IMR-90 (cell line): ENCODE data around the gene RAP1GAP2. TPM values are rescaled to one million over a fixed set of nuclear protein-coding genes. Genes with fewer than 3 reads are reported as not detected.

Experiments
- ATAC-seq: fragments of 200-7000 bp; cut with Tn5 transposase; 2 replicates; pipeline ENCODE4 v1.9.1; 2020; ENCODE audit warnings: low read depth, mild to moderate bottlenecking, moderate library complexity
- BruUV-seq: library from RNA; stranded (reverse); fragments of 400-500 nt; replicated peaks from 2 replicates; lab custom pipeline; 2021; lab: Mats Ljungman, UMichigan
- CTCF ChIA-PET: fragments of 300-600 bp; formaldehyde crosslinking; extraction: SDS; loops from one replicate; lab custom pipeline; 2021; ENCODE audit warnings: antibody characterized with exemption; lab: Yijun Ruan, JAX
- POLR2A ChIA-PET: fragments of 300-600 bp; sonication (Branson Sonifier 250); formaldehyde crosslinking; loops from one replicate; lab custom pipeline; 2022; ENCODE audit warnings: antibody characterized with exemption; ENCODE audit not compliant: unreplicated experiment; lab: Charles Lee
- DNase-seq: peaks from one replicate; pipeline ENCODE4 v3.0.0; 2013
- H2AFZ ChIP-seq: replicated peaks from 2 replicates; pipeline ENCODE3; 2013; ENCODE audit warnings: low read length, mild to moderate bottlenecking; ENCODE audit not compliant: poor library complexity
- H2AK5ac ChIP-seq: 2 replicates; pipeline ENCODE4 v1.6.1; 2013; ENCODE audit warnings: low read depth, low read length, inconsistent platforms
- H2AK9ac ChIP-seq: replicated peaks from 2 replicates; pipeline ENCODE3; 2013; ENCODE audit warnings: mild to moderate bottlenecking, low read depth, low read length, moderate library complexity; ENCODE audit not compliant: poor library complexity
- H2BK120ac ChIP-seq: 2 replicates; pipeline ENCODE4 v1.6.1; 2013; ENCODE audit warnings: low read depth, low read length, inconsistent platforms
- H2BK15ac ChIP-seq: 3 replicates; pipeline ENCODE4 v1.6.1; 2013; ENCODE audit warnings: low read depth, low read length, inconsistent platforms
- H2BK20ac ChIP-seq: 2 replicates; pipeline ENCODE4 v1.6.1; 2013; ENCODE audit warnings: low read depth, mild to moderate bottlenecking, inconsistent platforms, low read length, moderate library complexity
- H2BK5ac ChIP-seq: 2 replicates; pipeline ENCODE4 v1.6.1; 2013; ENCODE audit warnings: mild to moderate bottlenecking, low read depth, low read length, inconsistent platforms; ENCODE audit not compliant: poor library complexity, severe bottlenecking
- H3K14ac ChIP-seq: replicated peaks from 2 replicates; pipeline ENCODE4 v1.6.1; 2013; ENCODE audit warnings: low read depth, low read length, inconsistent platforms
- H3K18ac ChIP-seq: 2 replicates; pipeline ENCODE4 v1.6.1; 2013; ENCODE audit warnings: low read depth, low read length, control low read depth
- H3K23ac ChIP-seq: 2 replicates; pipeline ENCODE4 v1.6.1; 2013; ENCODE audit warnings: low read depth, low read length, inconsistent platforms
- H3K27ac ChIP-seq: 2 replicates; pipeline ENCODE4 v1.5.1; 2013; ENCODE audit warnings: mild to moderate bottlenecking, control low read depth, low read length; ENCODE audit not compliant: insufficient read depth
- H3K27me3 ChIP-seq: 2 replicates; pipeline ENCODE4 v1.6.1; 2013; ENCODE audit warnings: low read length; ENCODE audit not compliant: control insufficient read depth, insufficient read depth
- H3K36me3 ChIP-seq: 2 replicates; pipeline ENCODE4 v1.6.1; 2013; ENCODE audit warnings: low read length, mixed read lengths; ENCODE audit not compliant: control insufficient read depth, insufficient read depth
- H3K4ac ChIP-seq: 2 replicates; pipeline ENCODE4 v1.6.1; 2013; ENCODE audit warnings: low read depth, low read length, inconsistent platforms
- H3K4me1 ChIP-seq: 2 replicates; pipeline ENCODE4 v1.6.1; 2013; ENCODE audit warnings: low read length, mixed read lengths; ENCODE audit not compliant: control insufficient read depth, insufficient read depth
- H3K4me2 ChIP-seq: 2 replicates; pipeline ENCODE4 v1.6.1; 2013; ENCODE audit warnings: low read depth, mild to moderate bottlenecking, control low read depth, low read length, moderate library complexity
- H3K4me3 ChIP-seq: 2 replicates; pipeline ENCODE4 v1.5.1; 2013; ENCODE audit warnings: low read depth, mild to moderate bottlenecking, control low read depth, low read length, moderate library complexity; ENCODE audit not compliant: insufficient read depth
- H3K56ac ChIP-seq: 2 replicates; pipeline ENCODE4 v1.6.1; 2013; ENCODE audit warnings: low read length, inconsistent platforms; ENCODE audit not compliant: insufficient read depth; ENCODE audit errors: extremely low read depth
- H3K79me1 ChIP-seq, 2 experiments: 2 replicates each; pipeline ENCODE4 v1.6.1; 2013; ENCODE audit warnings: low read length in 2 of 2, inconsistent platforms in 1 of 2, low read depth in 1 of 2
- H3K9ac ChIP-seq: 2 replicates; pipeline ENCODE4 v1.6.1; 2013; ENCODE audit warnings: low read depth, low read length, control low read depth
- H3K9me1 ChIP-seq: 2 replicates; pipeline ENCODE4 v1.6.1; 2013; ENCODE audit warnings: low read length, inconsistent platforms; ENCODE audit not compliant: insufficient read depth
- H3K9me3 ChIP-seq: 2 replicates; pipeline ENCODE4 v1.6.1; 2013; ENCODE audit warnings: low read length; ENCODE audit not compliant: control insufficient read depth, insufficient read depth
- H4K20me1 ChIP-seq: 2 replicates; pipeline ENCODE4 v1.6.1; 2013; ENCODE audit warnings: low read length, inconsistent platforms; ENCODE audit not compliant: insufficient read depth
- H4K5ac ChIP-seq: 2 replicates; pipeline ENCODE4 v1.6.1; 2013; ENCODE audit warnings: mild to moderate bottlenecking, low read depth, low read length, control low read depth
- H4K8ac ChIP-seq, 2 experiments: 2 replicates each; pipeline ENCODE4 v1.6.1; 2013; ENCODE audit warnings: low read depth in 2 of 2, low read length in 2 of 2, control low read depth in 1 of 2, inconsistent platforms in 1 of 2
- H4K91ac ChIP-seq: 2 replicates; pipeline ENCODE4 v1.6.1; 2013; ENCODE audit warnings: low read depth, low read length, inconsistent platforms; ENCODE audit not compliant: insufficient read depth
- FOS ChIP-seq: fragments of 150-350 bp; IDR thresholded peaks from 2 replicates; pipeline ENCODE4 v1.6.1; 2016; ENCODE audit warnings: low read depth, low read length
- MAZ ChIP-seq: IDR thresholded peaks from 2 replicates; pipeline ENCODE4 v1.6.1; 2012; ENCODE audit warnings: low read depth, mild to moderate bottlenecking, low read length, improper control_type of control experiment, moderate library complexity, borderline replicate concordance
- RCOR1 ChIP-seq: IDR thresholded peaks from 2 replicates; pipeline ENCODE4 v1.6.1; 2012; ENCODE audit warnings: mild to moderate bottlenecking, low read length, improper control_type of control experiment; ENCODE audit not compliant: insufficient replicate concordance
- RFX5 ChIP-seq: IDR thresholded peaks from 2 replicates; pipeline ENCODE4 v1.8.0; 2012; ENCODE audit warnings: low read depth, mild to moderate bottlenecking, low read length, moderate library complexity
- SMC3 ChIP-seq: fragments of 150-350 bp; IDR thresholded peaks from 2 replicates; pipeline ENCODE4 v1.6.1; 2016; ENCODE audit warnings: low read depth, mild to moderate bottlenecking, antibody characterized with exemption, low read length, moderate library complexity
- WGBS, 2 experiments: methylation state at CpG; one replicate each; pipeline versions ENCODE4 v1.1.5 to v1.1.7; 2013; ENCODE audit warnings: missing lambda C conversion rate in 2 of 2; ENCODE audit not compliant: insufficient read length in 1 of 2; ENCODE audit errors: extremely low coverage in 2 of 2; 5-methylcytosine and 5-hydroxymethylcytosine counted together
- dilution Hi-C: fragments of 300-500 bp; cut with HindIII; formaldehyde crosslinking; loops from one replicate; pipeline ENCODE4 v1.14.3; 2018; ENCODE audit warnings: low sequenced_read_pairs; ENCODE audit not compliant: unreplicated experiment
- in situ Hi-C: fragments of 300-500 bp; cut with MboI; formaldehyde crosslinking; loops from 3 replicates; pipeline ENCODE4 v1.14.3; 2019; ENCODE audit warnings: low sequenced_read_pairs, inconsistent platforms, mixed read lengths
- intact Hi-C: fragments of 100-400 bp; cut with micrococcal nuclease; formaldehyde crosslinking; loops from 2 replicates; pipeline ENCODE4 v1.10.0; 2022
- polyA plus RNA-seq, 3 experiments: library from polyadenylated mRNA; depleted of rRNA; stranded (reverse); fragments of >200 nt; gene quantifications; 2 replicates each; pipeline ENCODE4 v1.2.3, GENCODE V29; 2012; ENCODE audit warnings: low replicate concordance in 1 of 3
- total RNA-seq: library from RNA; depleted of rRNA; stranded (reverse); fragments of >200 nt; gene quantifications from 2 replicates; pipeline ENCODE4 v1.2.3, GENCODE V29; 2012
- TF ChIP-seq, protein P1 (sequence below): fragments of 150-350 bp; IDR thresholded peaks from 2 replicates; pipeline ENCODE4 v1.6.1; 2017; ENCODE audit warnings: mild to moderate bottlenecking, antibody characterized with exemption, low read length, low read depth
- TF ChIP-seq, protein P2 (sequence below): conservative IDR thresholded peaks from 2 replicates; pipeline ENCODE4 v1.5.1; 2012; ENCODE audit warnings: mild to moderate bottlenecking, low read depth, low read length, improper control_type of control experiment

RAP1GAP2 gene
- total and polyA plus RNA-seq, 2 of the 4 experiments (the other 2 are of a cell fraction), result 5.7 to 7.5 TPM

DNA sequence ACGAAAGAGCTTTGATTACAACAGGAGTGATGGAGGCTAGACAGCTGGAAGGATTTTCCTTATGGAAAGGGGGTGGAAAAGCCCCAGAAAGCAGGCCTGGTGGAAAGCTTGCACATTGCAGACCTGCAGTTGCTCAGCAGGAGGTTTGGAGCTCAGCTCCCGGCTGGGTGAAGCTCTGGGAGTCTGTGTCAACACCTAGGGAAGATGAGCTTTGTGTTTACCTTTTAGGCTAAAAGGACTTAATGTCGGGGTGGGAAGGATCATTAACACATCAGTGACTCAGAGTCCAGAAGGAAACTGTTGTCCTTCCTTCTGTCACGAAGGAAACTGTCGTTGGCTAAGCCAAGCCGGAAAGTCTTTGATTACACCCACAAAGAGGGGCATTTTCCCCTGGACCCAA is 48.2 kb downstream of the RAP1GAP2 start:
- ChIA-PET POLR2A (no interaction called here), CTCF (no interaction called here)
- peaks cover 4% of the 10 kb centered on the region; the same call in 1 of the 2 replicates for H3K9me1 ChIP-seq
- ATAC-seq, result peak; percentile 61
- no peak overlapping the region for H3K4me2 ChIP-seq
- no peak overlapping the region for H2AK5ac ChIP-seq
- H3K23ac ChIP-seq, result no peak overlapping the region
- H3K79me1 ChIP-seq, result no peaks in the 10 kb centered on the region
- no peaks in the 10 kb centered on the region for H3K36me3 ChIP-seq
- no peaks in the 10 kb centered on the region for H3K9me3 ChIP-seq
- no peak overlapping the region for H3K14ac ChIP-seq
- H3K4me1 ChIP-seq, result peaks cover 2% of the 10 kb centered on the region; the same call in 1 of the 2 replicates
- no peak overlapping the region for H3K9ac ChIP-seq
- H3K56ac ChIP-seq, result no peak overlapping the region
- H2AFZ ChIP-seq, result peak overlapping the region; percentile 77
- H3K27ac ChIP-seq, result no peak overlapping the region
- no peak overlapping the region for H2BK5ac ChIP-seq
- H3K18ac ChIP-seq, result no peak overlapping the region
- no peak overlapping the region for H4K8ac ChIP-seq
- H2BK15ac ChIP-seq, result no peak overlapping the region
- intact Hi-C loops (no loop called here), in situ Hi-C loops (no loop called here), dilution Hi-C loops (no loop called here)
- H3K4me3 ChIP-seq, result no peak overlapping the region
- H2BK120ac ChIP-seq, result no peak overlapping the region
- H2AK9ac ChIP-seq, result no peak overlapping the region
- no peak overlapping the region for H4K91ac ChIP-seq
- H2BK20ac ChIP-seq, result no peak overlapping the region
- no peaks in the 10 kb centered on the region for H3K27me3 ChIP-seq
- BruUV-seq, result no TSS peak
- no peak for TF ChIP-seq SMC3
- TF ChIP-seq RCOR1, result no peak
- TF ChIP-seq FOS, result no peak
- TF ChIP-seq, protein P1, sequence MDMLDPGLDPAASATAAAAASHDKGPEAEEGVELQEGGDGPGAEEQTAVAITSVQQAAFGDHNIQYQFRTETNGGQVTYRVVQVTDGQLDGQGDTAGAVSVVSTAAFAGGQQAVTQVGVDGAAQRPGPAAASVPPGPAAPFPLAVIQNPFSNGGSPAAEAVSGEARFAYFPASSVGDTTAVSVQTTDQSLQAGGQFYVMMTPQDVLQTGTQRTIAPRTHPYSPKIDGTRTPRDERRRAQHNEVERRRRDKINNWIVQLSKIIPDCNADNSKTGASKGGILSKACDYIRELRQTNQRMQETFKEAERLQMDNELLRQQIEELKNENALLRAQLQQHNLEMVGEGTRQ, result no peak
- no peak for TF ChIP-seq RFX5
- no peak for TF ChIP-seq MAZ
- TF ChIP-seq, protein P2, sequence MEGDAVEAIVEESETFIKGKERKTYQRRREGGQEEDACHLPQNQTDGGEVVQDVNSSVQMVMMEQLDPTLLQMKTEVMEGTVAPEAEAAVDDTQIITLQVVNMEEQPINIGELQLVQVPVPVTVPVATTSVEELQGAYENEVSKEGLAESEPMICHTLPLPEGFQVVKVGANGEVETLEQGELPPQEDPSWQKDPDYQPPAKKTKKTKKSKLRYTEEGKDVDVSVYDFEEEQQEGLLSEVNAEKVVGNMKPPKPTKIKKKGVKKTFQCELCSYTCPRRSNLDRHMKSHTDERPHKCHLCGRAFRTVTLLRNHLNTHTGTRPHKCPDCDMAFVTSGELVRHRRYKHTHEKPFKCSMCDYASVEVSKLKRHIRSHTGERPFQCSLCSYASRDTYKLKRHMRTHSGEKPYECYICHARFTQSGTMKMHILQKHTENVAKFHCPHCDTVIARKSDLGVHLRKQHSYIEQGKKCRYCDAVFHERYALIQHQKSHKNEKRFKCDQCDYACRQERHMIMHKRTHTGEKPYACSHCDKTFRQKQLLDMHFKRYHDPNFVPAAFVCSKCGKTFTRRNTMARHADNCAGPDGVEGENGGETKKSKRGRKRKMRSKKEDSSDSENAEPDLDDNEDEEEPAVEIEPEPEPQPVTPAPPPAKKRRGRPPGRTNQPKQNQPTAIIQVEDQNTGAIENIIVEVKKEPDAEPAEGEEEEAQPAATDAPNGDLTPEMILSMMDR, result no peak
- no CpG with 5 or more reads among the region's 6 CpGs for WGBS, 2 experiments
- H4K20me1 ChIP-seq, result no peaks in the 10 kb centered on the region
- no peak overlapping the region for H4K5ac ChIP-seq
- no peak overlapping the region for H3K4ac ChIP-seq
- peak; percentile 29 for DNase-seq
